GM23248 (cell line): ENCODE data around the gene HYDIN.
"Not testable (repeated sequence)": the region's sequence is repeated elsewhere in the genome, so short reads cannot be mapped to it uniquely, and the experiment has no call there.

ENCODE experiments used
- EZH2 ChIP-seq: fragments of 200-600 bp; sonication (generic); IDR thresholded peaks from 2 replicates; pipeline ENCODE4 v1.6.1; 2018; ENCODE audit warnings: antibody characterized with exemption, mild to moderate bottlenecking; ENCODE audit not compliant: insufficient read depth, poor library complexity, severe bottlenecking
- EZH2phosphoT487 ChIP-seq: fragments of 200-600 bp; sonication (generic); IDR thresholded peaks from 2 replicates; pipeline ENCODE4 v1.6.1; 2018; ENCODE audit warnings: antibody characterized with exemption, moderate library complexity, mild to moderate bottlenecking, low read depth; ENCODE audit not compliant: insufficient read depth

DNA sequence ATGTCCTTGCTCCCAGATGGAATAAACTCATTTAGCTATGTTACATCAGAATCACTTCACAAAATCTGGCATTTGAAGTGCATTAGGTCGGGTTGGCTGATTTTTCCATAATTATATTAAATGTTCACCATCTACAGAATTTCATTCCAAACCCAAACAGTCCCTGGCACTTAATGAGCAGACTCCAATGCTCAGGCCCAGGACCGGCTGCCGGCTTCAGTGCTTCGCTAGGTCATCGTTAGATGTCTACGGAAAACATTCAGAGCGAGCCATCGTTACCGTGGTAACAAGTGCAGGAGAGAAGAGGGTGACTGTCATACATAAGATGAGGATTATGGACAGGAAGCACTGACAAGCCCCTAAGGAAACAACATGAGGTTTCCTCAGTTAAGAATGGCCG lies 215.1 kb downstream of the HYDIN start:
- not testable (repeated sequence) for TF ChIP-seq EZH2phosphoT487, EZH2
